Activated T-cell treated with anti-CD3 and anti-CD28 coated beads for 1 hour (primary cell): ENCODE measurements around the gene AEBP1.

Experiments used
- DNase-seq: peaks from one replicate; pipeline ENCODE4 v3.0.0-alpha.2; 2020; ENCODE audit warnings: low read depth

Gene AEBP1

DNA sequence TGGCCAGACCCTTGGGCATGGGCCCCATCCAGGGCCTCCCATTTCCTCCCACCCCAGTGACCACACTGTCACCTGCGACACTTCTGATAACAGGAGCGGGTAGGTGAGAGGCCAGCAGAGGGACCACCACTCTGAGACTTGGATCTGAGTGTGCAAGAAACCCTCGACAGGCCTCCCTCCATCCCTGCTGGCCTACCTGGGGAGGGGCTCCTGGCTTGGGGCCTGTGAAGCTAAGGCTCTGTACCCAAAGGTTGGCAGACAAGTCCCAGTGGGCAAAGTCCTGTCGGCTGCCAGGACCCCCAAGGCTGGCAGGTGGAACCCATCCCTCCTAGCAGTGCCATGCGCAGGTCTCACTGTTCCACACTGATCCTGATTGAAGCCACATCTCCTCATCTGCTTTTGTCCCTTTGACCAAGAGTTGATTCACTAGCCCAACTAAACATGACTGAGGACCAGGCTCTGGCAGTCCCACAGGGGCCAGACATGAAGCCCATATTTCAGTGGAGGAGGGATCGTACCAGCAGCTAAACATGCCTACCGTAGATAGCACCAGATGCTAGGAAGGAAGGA is 37.6 kb upstream of the AEBP1 start:
- no peak for DNase-seq

- DNase-seq: no peak
These were observed 36.8 kb upstream of the AEBP1 start for GRCh38 chr7:44067064-44067951.

- no peak for DNase-seq
These were observed 36.1 kb upstream of the AEBP1 start for GRCh38 chr7:44068054-44068453.

DNA sequence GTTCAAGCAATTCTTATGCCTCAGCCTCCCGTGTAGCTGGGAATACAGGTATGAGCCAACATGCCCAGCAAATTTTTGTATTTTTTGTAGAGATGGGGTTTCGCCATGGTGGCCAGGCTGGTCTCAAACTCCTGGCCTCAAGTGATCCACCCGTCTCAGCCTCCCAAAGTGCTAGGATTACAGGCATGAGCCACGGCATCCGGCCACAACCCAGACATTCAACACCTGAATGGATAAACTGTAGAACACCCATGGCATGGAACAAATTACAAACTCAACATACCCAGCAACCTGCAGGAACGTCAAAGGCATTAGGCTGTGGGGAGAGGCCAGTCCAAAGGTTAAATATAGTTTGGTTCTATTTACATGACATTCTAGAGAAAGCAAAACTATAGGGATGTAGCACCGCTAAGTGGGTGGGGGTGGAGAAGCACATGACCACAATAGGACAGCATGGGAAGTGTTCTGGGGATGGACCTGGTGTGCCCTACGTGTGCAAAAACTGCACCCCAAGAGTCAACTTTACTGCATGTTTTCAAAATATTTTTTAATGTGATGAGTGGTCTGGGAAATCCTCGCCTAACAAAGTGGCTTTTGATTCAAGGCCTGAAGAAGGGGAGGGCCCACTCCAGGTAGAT is 32.3 kb upstream of the AEBP1 start:
- DNase-seq: no peak

- DNase-seq: peak; percentile 36
These were observed 31.5 kb upstream of the AEBP1 start for GRCh38 chr7:44072364-44073231.

GRCh38 chr7:44073664-44074348 is 30.3 kb upstream of the AEBP1 start:
- DNase-seq: peak; percentile 21

DNA sequence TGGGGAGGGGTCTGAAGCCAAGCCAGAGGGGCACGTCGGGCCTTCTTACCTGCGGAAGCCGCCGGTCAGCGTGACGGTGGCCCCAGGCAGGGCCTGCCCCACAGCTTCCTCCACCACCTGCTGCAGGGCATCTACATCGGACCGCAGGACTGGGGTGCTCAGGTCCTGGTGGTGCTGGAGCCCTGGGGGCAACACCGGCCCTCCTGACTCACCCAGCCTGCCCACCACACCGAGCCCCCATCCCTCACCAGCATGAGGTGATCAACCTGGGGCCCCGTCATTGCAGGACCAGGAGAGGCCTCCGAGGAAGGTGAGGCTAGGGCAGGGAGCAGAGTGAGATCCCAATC is 29.8 kb upstream of the AEBP1 start:
- no peak for DNase-seq

GRCh38 chr7:44075296-44076075 is 28.7 kb upstream of the AEBP1 start:
- DNase-seq: no peak

GRCh38 chr7:44076101-44076895 is 27.8 kb upstream of the AEBP1 start:
- no peak for DNase-seq

DNA sequence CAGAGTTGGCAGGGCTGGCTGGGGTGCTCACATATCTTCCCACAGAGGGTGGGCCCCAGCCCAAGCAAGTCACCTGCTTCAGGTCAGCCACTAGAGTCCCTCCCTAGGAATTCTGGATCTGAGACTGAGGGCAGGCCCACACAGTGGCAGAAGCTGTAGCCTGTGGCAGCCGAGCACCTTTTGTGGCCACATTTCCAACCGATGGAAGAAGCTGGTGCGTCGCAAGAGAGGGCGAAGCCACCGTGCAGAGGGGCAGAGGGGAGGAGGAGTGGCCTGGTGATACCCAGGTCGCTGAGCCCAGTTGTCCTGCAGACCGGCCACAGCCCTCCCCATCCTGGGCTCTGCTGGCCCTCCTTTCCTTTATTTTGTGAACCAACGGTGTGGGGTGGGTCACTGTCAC is 27.1 kb upstream of the AEBP1 start:
- DNase-seq: no peak

GRCh38 chr7:44077681-44078091 is 26.5 kb upstream of the AEBP1 start:
- no peak for DNase-seq

- no peak for DNase-seq
These were observed 25.6 kb upstream of the AEBP1 start for GRCh38 chr7:44078521-44078920.

GRCh38 chr7:44079331-44080021 is 24.7 kb upstream of the AEBP1 start:
- no peak for DNase-seq

DNA sequence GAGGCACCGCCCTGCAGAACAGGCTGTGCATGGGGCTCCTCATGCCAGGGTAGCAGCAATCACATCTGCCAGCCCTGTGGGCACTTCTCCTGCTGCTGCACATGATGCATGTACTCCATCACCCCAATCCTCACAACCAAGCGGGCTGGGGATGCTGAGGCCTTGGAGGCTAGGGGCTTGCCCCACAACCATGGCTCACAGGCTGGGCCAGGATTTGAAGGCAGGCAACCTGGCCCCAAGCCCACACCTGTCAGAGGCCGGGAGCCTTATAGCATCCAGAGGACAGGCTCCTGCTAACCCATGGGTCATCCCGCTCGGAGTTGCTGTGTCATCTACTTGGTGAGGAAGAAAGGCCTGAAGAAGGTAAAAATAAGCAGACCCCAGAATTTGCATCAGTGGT is 24.0 kb upstream of the AEBP1 start:
- no peak for DNase-seq

DNA sequence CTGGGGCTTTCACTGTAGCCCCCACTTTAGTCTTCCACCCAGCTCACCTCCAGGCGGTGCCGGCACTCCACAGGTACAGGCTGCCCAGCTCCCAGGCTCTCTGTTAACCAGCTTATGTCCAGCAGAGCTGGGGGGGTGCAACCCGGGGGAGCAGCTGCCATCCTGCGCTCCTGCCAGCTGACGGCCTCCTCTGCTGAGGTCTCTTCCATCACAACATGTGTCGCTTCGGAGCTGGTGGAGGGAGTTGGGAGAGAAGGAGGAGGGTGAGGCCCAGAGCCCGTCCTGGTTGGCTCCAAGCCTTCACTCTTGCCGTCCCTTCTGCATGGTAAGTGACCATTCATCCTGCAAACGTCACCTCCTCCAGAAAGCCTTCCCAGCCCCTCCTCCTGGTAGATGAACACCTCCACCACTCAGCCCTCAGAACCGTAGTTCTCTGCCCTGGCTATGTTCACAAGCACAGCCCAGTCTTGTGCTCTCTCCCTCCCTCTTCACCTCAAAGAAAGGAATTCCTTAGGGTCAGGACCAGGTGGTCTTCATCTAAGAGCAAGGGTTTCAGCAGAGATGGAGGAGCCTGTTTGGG is 23.4 kb upstream of the AEBP1 start:
- DNase-seq: no peak

- DNase-seq: no peak
These were observed 22.8 kb upstream of the AEBP1 start for GRCh38 chr7:44081266-44081748.

DNA sequence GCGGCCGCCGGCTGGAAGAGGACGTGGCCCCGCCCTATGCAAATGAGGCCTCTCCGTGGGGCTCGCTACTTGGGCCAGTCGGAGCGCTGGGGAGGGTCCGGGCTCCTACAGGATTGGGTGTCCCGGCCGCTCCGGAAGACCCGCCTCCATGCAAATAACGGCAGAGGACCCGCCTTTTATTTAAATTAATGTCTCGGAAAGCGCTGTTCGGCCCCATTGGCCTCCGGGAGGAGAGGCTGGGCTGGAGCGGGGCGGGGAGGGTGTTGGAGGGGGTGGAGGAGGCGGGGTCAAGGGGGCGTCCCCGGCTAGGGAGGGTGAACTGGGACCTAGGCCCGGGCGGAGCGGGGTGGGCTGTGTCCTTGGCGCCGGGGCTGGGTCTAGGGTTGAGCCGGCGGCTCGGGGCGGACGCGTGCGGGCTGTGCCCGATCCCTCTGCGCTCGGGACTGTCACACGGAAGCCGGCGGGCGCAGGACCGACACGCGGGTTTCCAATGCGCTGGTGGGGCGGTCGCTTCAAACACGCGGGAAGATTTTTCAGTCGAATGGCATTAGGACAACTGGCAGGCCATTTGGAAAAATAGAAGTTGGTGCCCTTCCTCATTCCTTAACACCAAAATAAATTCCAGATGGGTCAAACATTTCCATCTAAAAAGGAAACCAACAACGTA is 21.5 kb upstream of the AEBP1 start:
- peak; percentile 94 for DNase-seq

DNA sequence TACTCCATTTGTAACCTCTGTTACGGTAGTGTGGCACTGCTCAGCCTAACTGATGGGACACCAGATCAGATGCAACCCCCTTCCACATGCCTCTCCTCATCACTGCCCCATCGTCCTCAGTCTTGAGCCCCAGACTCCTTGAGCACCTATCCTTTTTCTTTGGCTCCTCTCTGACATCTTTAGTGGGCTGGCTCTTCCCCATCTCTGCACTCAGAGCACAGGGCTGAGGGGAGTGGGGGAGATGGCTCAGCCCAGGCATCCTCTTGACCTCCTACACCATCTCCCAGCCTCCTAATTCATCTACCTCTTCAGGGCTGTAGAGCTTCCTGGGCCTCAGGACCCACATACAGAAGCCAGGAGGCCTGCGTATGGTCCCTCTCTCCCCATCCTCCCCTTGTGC is 20.3 kb upstream of the AEBP1 start:
- DNase-seq: no peak
